HepG2 (cell line): Measurements from ENCODE around the gene SH3PXD2A. TPM values are rescaled to one million over a fixed set of nuclear protein-coding genes. Genes with fewer than 3 reads are reported as not detected.

Experiments
- CEBPB ChIP-seq: IDR thresholded peaks from 2 replicates; pipeline ENCODE4 v1.6.1; 2011; ENCODE audit warnings: low read depth, low read length, improper control_type of control experiment, borderline replicate concordance
- CREBL2 ChIP-seq: sonication (generic); formaldehyde crosslinking; IDR thresholded peaks from 2 replicates; pipeline ENCODE4 v1.8.1; 2023; ENCODE audit warnings: missing genetic modification reagents, mild to moderate bottlenecking, borderline replicate concordance
- EP300 ChIP-seq, 3 experiments: sonication (generic) in 1 of 3; formaldehyde crosslinking in 1 of 3; IDR thresholded peaks; 2 replicates each; pipeline versions ENCODE4 v1.5.1 to v1.6.1; 2011 to 2020; ENCODE audit warnings: low read depth in 2 of 3, low read length in 2 of 3, borderline replicate concordance in 1 of 3, improper control_type of control experiment in 1 of 3, mild to moderate bottlenecking in 1 of 3, missing genetic modification reagents in 1 of 3, moderate library complexity in 1 of 3
- HDAC2 ChIP-seq: sonication (generic); formaldehyde crosslinking; IDR thresholded peaks from 2 replicates; pipeline ENCODE4 v1.4.0; 2020; ENCODE audit warnings: missing genetic modification reagents
- HNRNPL ChIP-seq: fragments of 200-400 bp; formaldehyde crosslinking; IDR thresholded peaks from 2 replicates; pipeline ENCODE4 v1.6.1; 2017; ENCODE audit warnings: mild to moderate bottlenecking, low read depth, low read length
- JUND ChIP-seq: sonication (generic); formaldehyde crosslinking; IDR thresholded peaks from 2 replicates; pipeline ENCODE4 v1.8.0; 2022; ENCODE audit warnings: mild to moderate bottlenecking, missing genetic modification reagents
- KLF13 ChIP-seq: sonication (generic); formaldehyde crosslinking; IDR thresholded peaks from 2 replicates; pipeline ENCODE4 v1.4.0; 2020; ENCODE audit warnings: mild to moderate bottlenecking, missing genetic modification reagents
- RXRB ChIP-seq: IDR thresholded peaks from 2 replicates; pipeline ENCODE4 v1.6.1; 2016; ENCODE audit warnings: borderline replicate concordance, missing genetic modification reagents, missing compliant biosample characterization
- SAFB2 ChIP-seq: sonication (generic); formaldehyde crosslinking; IDR thresholded peaks from 2 replicates; pipeline ENCODE4 v1.5.1; 2020; ENCODE audit warnings: missing genetic modification reagents, low read depth, mild to moderate bottlenecking, borderline replicate concordance
- SAP130 ChIP-seq: IDR thresholded peaks from 2 replicates; pipeline ENCODE4 v1.6.1; 2016; ENCODE audit warnings: low read depth
- SP5 ChIP-seq: IDR thresholded peaks from 2 replicates; pipeline ENCODE4 v1.6.1; 2016; ENCODE audit warnings: low read depth, borderline replicate concordance
- TBX2 ChIP-seq: sonication (generic); formaldehyde crosslinking; IDR thresholded peaks from 2 replicates; pipeline ENCODE4 v1.5.0; 2020; ENCODE audit warnings: missing genetic modification reagents, mild to moderate bottlenecking, borderline replicate concordance
- THAP11 ChIP-seq: IDR thresholded peaks from 2 replicates; pipeline ENCODE4 v1.6.1; 2016; ENCODE audit warnings: missing biosample characterization, missing genetic modification reagents
- polyA plus RNA-seq, 8 experiments: library from polyadenylated mRNA; depleted of rRNA in 3 of 8; stranded (reverse) in 7 of 8; unstranded in 1 of 8; fragments of >200 nt; fragmentation: Illumina TruSeq in 4 of 8; extraction: Trizol in 4 of 8; gene quantifications; 2 replicates each; pipeline versions ENCODE4 v1.2.1 to v1.2.3, GENCODE V29; 2011 to 2016; ENCODE audit warnings: low read depth in 4 of 8, missing spikeins in 1 of 8, mixed read lengths in 1 of 8; ENCODE audit not compliant: insufficient read depth in 1 of 8
- total RNA-seq, 5 experiments: library from RNA; depleted of rRNA; stranded (reverse); fragments of >200 nt; fragmentation: Illumina TruSeq; extraction: Trizol; gene quantifications; 2 replicates each; pipeline ENCODE4 v1.2.3, GENCODE V29; 2016; ENCODE audit warnings: low read depth in 1 of 5
- TF ChIP-seq, protein P1 (sequence below): sonication (generic); formaldehyde crosslinking; IDR thresholded peaks from 2 replicates; pipeline ENCODE4 v1.4.0; 2020; ENCODE audit warnings: missing genetic modification reagents, mild to moderate bottlenecking, borderline replicate concordance
- TF ChIP-seq, protein P2 (sequence below): sonication (generic); formaldehyde crosslinking; IDR thresholded peaks from 2 replicates; pipeline ENCODE4 v1.4.0; 2020; ENCODE audit warnings: missing genetic modification reagents
- TF ChIP-seq, protein P3 (sequence below): sonication (generic); formaldehyde crosslinking; IDR thresholded peaks from 2 replicates; pipeline ENCODE4 v1.4.0; 2020; ENCODE audit warnings: missing genetic modification reagents
- TF ChIP-seq, protein P4 (sequence below): sonication (generic); formaldehyde crosslinking; IDR thresholded peaks from 2 replicates; pipeline ENCODE4; 2020; ENCODE audit warnings: missing genetic modification reagents, mild to moderate bottlenecking, borderline replicate concordance

SH3PXD2A gene
- total and polyA plus RNA-seq, 2 of the 13 experiments (the other 11 are each of a cell fraction or from before 2014, with no cell fraction given) = 11.1 to 11.3 TPM

DNA sequence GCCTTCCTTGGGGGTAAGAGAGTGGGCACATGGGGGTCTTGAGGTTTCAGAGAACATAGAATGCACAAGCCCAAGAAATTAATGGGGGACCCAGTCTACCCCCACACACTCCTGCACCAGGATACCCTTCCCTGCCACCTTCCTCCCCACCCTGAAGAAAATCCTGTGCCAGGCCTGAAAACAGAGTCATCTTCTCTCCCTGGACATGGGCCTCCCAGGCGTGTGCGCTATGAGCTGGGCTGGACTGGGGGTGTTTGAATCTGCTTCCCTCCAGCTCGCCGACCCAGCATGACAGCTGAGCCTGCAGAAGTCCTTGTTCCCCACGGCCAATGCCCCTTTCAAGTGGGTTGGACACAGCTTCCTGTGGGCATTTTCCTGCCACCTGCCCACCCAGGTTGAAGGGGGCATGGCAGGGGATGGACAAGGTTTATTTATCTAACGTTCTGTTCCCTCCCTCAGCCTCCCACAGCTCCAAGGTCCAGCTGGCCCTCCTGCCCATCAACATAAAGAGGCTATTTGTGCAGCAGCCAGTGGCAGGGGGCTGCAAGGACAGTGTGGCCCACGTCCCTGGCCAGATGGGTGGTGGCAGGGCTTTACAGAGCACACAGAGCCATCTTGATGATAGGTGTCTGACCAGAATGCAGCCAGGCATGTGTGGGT is 141.0 kb downstream of the SH3PXD2A start (continued):
- TF ChIP-seq RXRB (CRISPR knock-in tag) (no peak), SAFB2 (0 out of 2 replicates have a peak, but pooled peaks have one; percentile 32), CREBL2 (no peak), CEBPB (no peak), HNRNPL (peak; percentile 100), EP300 (IDR thresholded peaks at IDR 0.05; ENCODE audit: low read depth in 2 of 2, low read length in 2 of 2) (peak in 1 of 2 experiments; percentile 25; a peak in 1 of 4 replicates), EP300 (CRISPR knock-in tag; IDR thresholded peaks at IDR 0.05; ENCODE audit: borderline replicate concordance) (no peak), JUND (no peak), SAP130 (0 out of 2 replicates have a peak, but pooled peaks have one; percentile 31), THAP11 (no peak), SP5 (peak; percentile 33; the same call in 1 of the 2 replicates), TBX2 (CRISPR knock-in tag) (peak; percentile 48; the same call in 1 of the 2 replicates), HDAC2 (CRISPR knock-in tag) (no peak; the same call in 1 of the 2 replicates), KLF13 (CRISPR knock-in tag) (peak; percentile 34; the same call in 1 of the 2 replicates)
- TF ChIP-seq, protein P1, sequence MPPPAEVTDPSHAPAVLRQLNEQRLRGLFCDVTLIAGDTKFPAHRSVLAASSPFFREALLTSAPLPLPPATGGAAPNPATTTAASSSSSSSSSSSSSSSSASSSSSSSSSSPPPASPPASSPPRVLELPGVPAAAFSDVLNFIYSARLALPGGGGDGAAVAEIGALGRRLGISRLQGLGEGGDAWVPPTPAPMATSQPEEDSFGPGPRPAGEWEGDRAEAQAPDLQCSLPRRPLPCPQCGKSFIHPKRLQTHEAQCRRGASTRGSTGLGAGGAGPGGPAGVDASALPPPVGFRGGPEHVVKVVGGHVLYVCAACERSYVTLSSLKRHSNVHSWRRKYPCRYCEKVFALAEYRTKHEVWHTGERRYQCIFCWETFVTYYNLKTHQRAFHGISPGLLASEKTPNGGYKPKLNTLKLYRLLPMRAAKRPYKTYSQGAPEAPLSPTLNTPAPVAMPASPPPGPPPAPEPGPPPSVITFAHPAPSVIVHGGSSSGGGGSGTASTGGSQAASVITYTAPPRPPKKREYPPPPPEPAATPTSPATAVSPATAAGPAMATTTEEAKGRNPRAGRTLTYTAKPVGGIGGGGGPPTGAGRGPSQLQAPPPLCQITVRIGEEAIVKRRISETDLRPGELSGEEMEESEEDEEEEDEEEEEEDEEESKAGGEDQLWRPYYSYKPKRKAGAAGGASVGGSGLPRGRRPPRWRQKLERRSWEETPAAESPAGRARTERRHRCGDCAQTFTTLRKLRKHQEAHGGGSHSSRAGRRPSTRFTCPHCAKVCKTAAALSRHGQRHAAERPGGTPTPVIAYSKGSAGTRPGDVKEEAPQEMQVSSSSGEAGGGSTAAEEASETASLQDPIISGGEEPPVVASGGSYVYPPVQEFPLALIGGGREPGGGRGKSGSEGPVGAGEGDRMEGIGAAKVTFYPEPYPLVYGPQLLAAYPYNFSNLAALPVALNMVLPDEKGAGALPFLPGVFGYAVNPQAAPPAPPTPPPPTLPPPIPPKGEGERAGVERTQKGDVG (CRISPR knock-in tag) = 0 out of 2 replicates have a peak, but pooled peaks have one; percentile 83
- TF ChIP-seq, protein P2, sequence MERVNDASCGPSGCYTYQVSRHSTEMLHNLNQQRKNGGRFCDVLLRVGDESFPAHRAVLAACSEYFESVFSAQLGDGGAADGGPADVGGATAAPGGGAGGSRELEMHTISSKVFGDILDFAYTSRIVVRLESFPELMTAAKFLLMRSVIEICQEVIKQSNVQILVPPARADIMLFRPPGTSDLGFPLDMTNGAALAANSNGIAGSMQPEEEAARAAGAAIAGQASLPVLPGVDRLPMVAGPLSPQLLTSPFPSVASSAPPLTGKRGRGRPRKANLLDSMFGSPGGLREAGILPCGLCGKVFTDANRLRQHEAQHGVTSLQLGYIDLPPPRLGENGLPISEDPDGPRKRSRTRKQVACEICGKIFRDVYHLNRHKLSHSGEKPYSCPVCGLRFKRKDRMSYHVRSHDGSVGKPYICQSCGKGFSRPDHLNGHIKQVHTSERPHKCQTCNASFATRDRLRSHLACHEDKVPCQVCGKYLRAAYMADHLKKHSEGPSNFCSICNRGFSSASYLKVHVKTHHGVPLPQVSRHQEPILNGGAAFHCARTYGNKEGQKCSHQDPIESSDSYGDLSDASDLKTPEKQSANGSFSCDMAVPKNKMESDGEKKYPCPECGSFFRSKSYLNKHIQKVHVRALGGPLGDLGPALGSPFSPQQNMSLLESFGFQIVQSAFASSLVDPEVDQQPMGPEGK = peak; percentile 74
- TF ChIP-seq, protein P3, sequence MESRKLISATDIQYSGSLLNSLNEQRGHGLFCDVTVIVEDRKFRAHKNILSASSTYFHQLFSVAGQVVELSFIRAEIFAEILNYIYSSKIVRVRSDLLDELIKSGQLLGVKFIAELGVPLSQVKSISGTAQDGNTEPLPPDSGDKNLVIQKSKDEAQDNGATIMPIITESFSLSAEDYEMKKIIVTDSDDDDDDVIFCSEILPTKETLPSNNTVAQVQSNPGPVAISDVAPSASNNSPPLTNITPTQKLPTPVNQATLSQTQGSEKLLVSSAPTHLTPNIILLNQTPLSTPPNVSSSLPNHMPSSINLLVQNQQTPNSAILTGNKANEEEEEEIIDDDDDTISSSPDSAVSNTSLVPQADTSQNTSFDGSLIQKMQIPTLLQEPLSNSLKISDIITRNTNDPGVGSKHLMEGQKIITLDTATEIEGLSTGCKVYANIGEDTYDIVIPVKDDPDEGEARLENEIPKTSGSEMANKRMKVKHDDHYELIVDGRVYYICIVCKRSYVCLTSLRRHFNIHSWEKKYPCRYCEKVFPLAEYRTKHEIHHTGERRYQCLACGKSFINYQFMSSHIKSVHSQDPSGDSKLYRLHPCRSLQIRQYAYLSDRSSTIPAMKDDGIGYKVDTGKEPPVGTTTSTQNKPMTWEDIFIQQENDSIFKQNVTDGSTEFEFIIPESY (CRISPR knock-in tag) = peak; percentile 89
- TF ChIP-seq, protein P4, sequence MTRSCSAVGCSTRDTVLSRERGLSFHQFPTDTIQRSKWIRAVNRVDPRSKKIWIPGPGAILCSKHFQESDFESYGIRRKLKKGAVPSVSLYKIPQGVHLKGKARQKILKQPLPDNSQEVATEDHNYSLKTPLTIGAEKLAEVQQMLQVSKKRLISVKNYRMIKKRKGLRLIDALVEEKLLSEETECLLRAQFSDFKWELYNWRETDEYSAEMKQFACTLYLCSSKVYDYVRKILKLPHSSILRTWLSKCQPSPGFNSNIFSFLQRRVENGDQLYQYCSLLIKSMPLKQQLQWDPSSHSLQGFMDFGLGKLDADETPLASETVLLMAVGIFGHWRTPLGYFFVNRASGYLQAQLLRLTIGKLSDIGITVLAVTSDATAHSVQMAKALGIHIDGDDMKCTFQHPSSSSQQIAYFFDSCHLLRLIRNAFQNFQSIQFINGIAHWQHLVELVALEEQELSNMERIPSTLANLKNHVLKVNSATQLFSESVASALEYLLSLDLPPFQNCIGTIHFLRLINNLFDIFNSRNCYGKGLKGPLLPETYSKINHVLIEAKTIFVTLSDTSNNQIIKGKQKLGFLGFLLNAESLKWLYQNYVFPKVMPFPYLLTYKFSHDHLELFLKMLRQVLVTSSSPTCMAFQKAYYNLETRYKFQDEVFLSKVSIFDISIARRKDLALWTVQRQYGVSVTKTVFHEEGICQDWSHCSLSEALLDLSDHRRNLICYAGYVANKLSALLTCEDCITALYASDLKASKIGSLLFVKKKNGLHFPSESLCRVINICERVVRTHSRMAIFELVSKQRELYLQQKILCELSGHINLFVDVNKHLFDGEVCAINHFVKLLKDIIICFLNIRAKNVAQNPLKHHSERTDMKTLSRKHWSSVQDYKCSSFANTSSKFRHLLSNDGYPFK (CRISPR knock-in tag) = no peak
